IMR-90 (cell line): Measurements from ENCODE around the gene TUBG2.
"Not testable (repeated sequence)": the region's sequence is repeated elsewhere in the genome, so short reads cannot be mapped to it uniquely, and the experiment has no call there.

ENCODE experiments used
- BHLHE40 ChIP-seq: fragments of 150-350 bp; IDR thresholded peaks from 2 replicates; pipeline ENCODE4 v1.6.1; 2016; ENCODE audit warnings: mild to moderate bottlenecking, low read depth, low read length
- CEBPB ChIP-seq: IDR thresholded peaks from 2 replicates; pipeline ENCODE4 v1.6.1; 2012; ENCODE audit warnings: low read depth, low read length, improper control_type of control experiment
- FOS ChIP-seq: fragments of 150-350 bp; IDR thresholded peaks from 2 replicates; pipeline ENCODE4 v1.6.1; 2016; ENCODE audit warnings: low read depth, low read length
- MAZ ChIP-seq: IDR thresholded peaks from 2 replicates; pipeline ENCODE4 v1.6.1; 2012; ENCODE audit warnings: low read depth, mild to moderate bottlenecking, low read length, improper control_type of control experiment, moderate library complexity, borderline replicate concordance
- MXI1 ChIP-seq: IDR thresholded peaks from 2 replicates; pipeline ENCODE4 v1.6.1; 2012; ENCODE audit warnings: low read depth, mild to moderate bottlenecking, low read length, moderate library complexity, borderline replicate concordance
- POLR2A ChIP-seq: IDR thresholded peaks from 2 replicates; pipeline ENCODE4 v1.6.1; 2012; ENCODE audit warnings: mild to moderate bottlenecking, low read depth, low read length
- RAD21 ChIP-seq: IDR thresholded peaks from 2 replicates; pipeline ENCODE4 v1.6.1; 2012; ENCODE audit warnings: low read length, improper control_type of control experiment
- SMC3 ChIP-seq: fragments of 150-350 bp; IDR thresholded peaks from 2 replicates; pipeline ENCODE4 v1.6.1; 2016; ENCODE audit warnings: low read depth, mild to moderate bottlenecking, antibody characterized with exemption, low read length, moderate library complexity
- TF ChIP-seq, protein P1 (sequence below): conservative IDR thresholded peaks from 2 replicates; pipeline ENCODE4 v1.5.1; 2012; ENCODE audit warnings: mild to moderate bottlenecking, low read depth, low read length, improper control_type of control experiment
- TF ChIP-seq, protein P2 (sequence below): fragments of 150-350 bp; IDR thresholded peaks from 2 replicates; pipeline ENCODE4 v1.6.1; 2017; ENCODE audit warnings: mild to moderate bottlenecking, antibody characterized with exemption, low read length, low read depth
- TF ChIP-seq, protein P3 (sequence below): fragments of 150-350 bp; IDR thresholded peaks from 2 replicates; pipeline ENCODE4 v1.6.1; 2016; ENCODE audit warnings: low read depth, mild to moderate bottlenecking, low read length, moderate library complexity, borderline replicate concordance

DNA sequence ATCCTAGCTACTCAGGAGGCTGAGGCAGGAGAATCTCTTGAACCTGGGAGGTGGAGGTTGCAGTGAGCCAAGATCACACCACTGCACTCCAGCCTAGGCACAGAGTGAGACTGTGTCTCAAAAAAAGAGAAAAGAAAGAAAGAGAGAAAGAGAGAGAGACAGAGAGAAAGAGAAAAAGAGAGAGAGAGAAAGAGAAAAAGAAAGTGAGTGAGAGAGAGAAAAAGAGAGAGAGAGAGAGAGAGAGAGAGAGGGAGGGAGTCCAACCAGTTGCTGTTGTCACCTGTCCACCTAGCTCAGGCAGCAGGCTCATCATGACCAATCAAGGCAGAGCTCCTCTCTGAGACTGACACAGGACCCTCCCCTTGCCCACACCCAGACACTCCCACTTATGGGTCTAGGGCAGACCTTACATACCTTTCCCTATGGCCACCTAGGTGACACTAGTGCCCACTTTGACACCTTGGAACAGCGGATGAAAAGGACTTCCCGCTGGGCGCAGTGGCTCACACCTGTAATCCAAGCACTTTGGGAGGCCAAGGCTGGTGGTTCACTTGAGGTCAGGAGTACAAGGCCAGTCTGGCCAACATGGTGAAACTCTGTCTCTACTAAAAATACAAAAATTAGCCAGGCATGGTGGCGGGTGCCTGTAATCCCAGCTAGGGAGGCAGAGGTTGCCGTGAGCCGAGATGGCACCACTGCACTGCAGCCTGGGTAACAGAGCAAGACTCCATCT, 31.9 kb upstream of the TUBG2 start:
- not testable (repeated sequence) for TF ChIP-seq FOS, RAD21, SMC3, POLR2A, CEBPB, MAZ, BHLHE40, MXI1
- TF ChIP-seq, protein P1, sequence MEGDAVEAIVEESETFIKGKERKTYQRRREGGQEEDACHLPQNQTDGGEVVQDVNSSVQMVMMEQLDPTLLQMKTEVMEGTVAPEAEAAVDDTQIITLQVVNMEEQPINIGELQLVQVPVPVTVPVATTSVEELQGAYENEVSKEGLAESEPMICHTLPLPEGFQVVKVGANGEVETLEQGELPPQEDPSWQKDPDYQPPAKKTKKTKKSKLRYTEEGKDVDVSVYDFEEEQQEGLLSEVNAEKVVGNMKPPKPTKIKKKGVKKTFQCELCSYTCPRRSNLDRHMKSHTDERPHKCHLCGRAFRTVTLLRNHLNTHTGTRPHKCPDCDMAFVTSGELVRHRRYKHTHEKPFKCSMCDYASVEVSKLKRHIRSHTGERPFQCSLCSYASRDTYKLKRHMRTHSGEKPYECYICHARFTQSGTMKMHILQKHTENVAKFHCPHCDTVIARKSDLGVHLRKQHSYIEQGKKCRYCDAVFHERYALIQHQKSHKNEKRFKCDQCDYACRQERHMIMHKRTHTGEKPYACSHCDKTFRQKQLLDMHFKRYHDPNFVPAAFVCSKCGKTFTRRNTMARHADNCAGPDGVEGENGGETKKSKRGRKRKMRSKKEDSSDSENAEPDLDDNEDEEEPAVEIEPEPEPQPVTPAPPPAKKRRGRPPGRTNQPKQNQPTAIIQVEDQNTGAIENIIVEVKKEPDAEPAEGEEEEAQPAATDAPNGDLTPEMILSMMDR = not testable (repeated sequence)
- TF ChIP-seq, protein P2, sequence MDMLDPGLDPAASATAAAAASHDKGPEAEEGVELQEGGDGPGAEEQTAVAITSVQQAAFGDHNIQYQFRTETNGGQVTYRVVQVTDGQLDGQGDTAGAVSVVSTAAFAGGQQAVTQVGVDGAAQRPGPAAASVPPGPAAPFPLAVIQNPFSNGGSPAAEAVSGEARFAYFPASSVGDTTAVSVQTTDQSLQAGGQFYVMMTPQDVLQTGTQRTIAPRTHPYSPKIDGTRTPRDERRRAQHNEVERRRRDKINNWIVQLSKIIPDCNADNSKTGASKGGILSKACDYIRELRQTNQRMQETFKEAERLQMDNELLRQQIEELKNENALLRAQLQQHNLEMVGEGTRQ = not testable (repeated sequence)
- TF ChIP-seq, protein P3, sequence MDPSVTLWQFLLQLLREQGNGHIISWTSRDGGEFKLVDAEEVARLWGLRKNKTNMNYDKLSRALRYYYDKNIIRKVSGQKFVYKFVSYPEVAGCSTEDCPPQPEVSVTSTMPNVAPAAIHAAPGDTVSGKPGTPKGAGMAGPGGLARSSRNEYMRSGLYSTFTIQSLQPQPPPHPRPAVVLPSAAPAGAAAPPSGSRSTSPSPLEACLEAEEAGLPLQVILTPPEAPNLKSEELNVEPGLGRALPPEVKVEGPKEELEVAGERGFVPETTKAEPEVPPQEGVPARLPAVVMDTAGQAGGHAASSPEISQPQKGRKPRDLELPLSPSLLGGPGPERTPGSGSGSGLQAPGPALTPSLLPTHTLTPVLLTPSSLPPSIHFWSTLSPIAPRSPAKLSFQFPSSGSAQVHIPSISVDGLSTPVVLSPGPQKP = not testable (repeated sequence)
